AG04450 (cell line): ENCODE measurements around the gene PGAM1. TPM values are rescaled to one million over a fixed set of nuclear protein-coding genes. Genes with fewer than 3 reads are reported as not detected.
"Not testable (repeated sequence)": the region's sequence is repeated elsewhere in the genome, so short reads cannot be mapped to it uniquely, and the experiment has no call there.

ENCODE experiments used
- CTCF ChIA-PET: fragments of 300-600, 350-600 bp; formaldehyde crosslinking; extraction: SDS; loops from one replicate; lab custom pipeline; 2022; ENCODE audit warnings: antibody characterized with exemption, inconsistent platforms; lab: Charles Lee
- POLR2A ChIA-PET: fragments of 350-600 bp; formaldehyde crosslinking; extraction: SDS; loops from one replicate; lab custom pipeline; 2021; ENCODE audit warnings: antibody characterized with exemption, inconsistent platforms; lab: Yijun Ruan, JAX
- DNase-seq: peaks from one replicate; pipeline ENCODE4 v3.0.0-alpha.2; 2011; ENCODE audit warnings: low read depth, low spot score
- H3K27ac ChIP-seq: one replicate; pipeline ENCODE4 v1.5.1; 2012; ENCODE audit warnings: low read depth, low read length, control low read depth
- H3K27me3 ChIP-seq: one replicate; pipeline ENCODE4 v1.6.0; 2012; ENCODE audit warnings: low read length; ENCODE audit not compliant: control insufficient read depth, insufficient read depth
- H3K4me3 ChIP-seq: 2 replicates; pipeline ENCODE4 v1.5.1; 2011; ENCODE audit warnings: mild to moderate bottlenecking, low read depth, low read length, control low read depth
- H3K9me3 ChIP-seq: 2 replicates; pipeline ENCODE4 v1.5.1; 2012; ENCODE audit warnings: low read length; ENCODE audit not compliant: control insufficient read depth, insufficient read depth
- CTCF ChIP-seq: IDR thresholded peaks from 2 replicates; pipeline ENCODE4 v1.5.1; 2011; ENCODE audit warnings: low read depth, low read length, control low read depth, inconsistent platforms
- polyA plus RNA-seq: library from polyadenylated mRNA; depleted of rRNA; stranded (reverse); fragments of >200 nt; gene quantifications from 2 replicates; pipeline ENCODE4 v1.2.3, GENCODE V29; 2011

Gene PGAM1
- polyA plus RNA-seq, 1 experiment = 452 TPM

DNA sequence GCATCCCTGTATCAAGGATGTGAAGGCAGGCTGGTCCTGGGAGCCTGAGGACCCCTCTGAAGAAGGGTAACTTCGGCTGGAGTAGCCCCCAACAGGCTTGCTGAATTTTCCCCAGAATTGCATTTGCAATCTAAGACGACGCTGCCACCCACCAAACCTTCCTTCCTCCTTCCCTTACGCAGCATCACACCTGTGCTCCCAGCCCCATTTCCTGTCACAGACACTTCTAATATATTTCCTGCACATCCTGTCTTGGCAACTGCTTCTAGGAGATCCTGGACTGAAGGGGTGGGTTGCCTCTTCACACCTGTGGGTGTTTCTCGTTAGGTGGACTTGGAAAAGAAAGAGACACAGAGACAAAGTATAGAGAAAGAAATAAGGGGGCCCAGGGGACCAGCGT lies 9.4 kb upstream of the PGAM1 start:
- POLR2A ChIA-PET = no interaction called here

DNA sequence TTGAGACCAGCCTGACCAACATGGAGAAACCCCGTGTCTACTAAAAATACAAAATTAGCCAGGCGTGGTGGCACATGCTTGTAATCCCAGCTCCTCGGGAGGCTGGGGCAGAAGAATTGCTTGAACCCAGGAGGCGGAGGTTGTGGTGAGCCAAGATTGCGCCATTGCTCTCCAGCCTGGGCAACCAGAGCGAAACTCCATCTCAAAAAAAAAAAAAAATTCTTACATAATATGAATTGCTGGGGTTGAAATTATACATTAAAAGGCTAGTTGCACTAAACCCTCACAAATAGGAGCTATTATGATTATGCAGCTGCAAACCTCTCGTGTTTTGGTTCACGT lies 2.3 kb upstream of the PGAM1 start:
- H3K9me3 ChIP-seq, H3K27ac ChIP-seq, DNase-seq, H3K4me3 ChIP-seq, H3K27me3 ChIP-seq: not testable (repeated sequence)
- CTCF ChIA-PET = interaction anchor here (0.5 to 1.5 kb wide), 3 partner anchors 14 to 17 kb away, joined by 3 to 4 read pairs (median 3); no protein-coding TSS in a partner anchor
- POLR2A ChIA-PET = interaction anchor here (0.7 to 1.0 kb wide), 3 partner anchors 10 to 61 kb away, joined by 4 to 5 read pairs (median 5); no protein-coding TSS in a partner anchor

More for the DNA sequence above, 9.4 kb upstream of the PGAM1 start:
- Histone ChIP-seq H3K9me3 (no peaks in the 10 kb centered on the region), H3K27me3 (no peaks in the 10 kb centered on the region), H3K27ac (no peak overlapping the region), H3K4me3 (no peak overlapping the region)
- no peak for DNase-seq
- TF ChIP-seq CTCF = no peak
- CTCF ChIA-PET = interaction anchor here (0.7 to 1.0 kb wide), 2 partner anchors 10 to 218 kb away, joined by 3 read pairs; no protein-coding TSS in a partner anchor

DNA sequence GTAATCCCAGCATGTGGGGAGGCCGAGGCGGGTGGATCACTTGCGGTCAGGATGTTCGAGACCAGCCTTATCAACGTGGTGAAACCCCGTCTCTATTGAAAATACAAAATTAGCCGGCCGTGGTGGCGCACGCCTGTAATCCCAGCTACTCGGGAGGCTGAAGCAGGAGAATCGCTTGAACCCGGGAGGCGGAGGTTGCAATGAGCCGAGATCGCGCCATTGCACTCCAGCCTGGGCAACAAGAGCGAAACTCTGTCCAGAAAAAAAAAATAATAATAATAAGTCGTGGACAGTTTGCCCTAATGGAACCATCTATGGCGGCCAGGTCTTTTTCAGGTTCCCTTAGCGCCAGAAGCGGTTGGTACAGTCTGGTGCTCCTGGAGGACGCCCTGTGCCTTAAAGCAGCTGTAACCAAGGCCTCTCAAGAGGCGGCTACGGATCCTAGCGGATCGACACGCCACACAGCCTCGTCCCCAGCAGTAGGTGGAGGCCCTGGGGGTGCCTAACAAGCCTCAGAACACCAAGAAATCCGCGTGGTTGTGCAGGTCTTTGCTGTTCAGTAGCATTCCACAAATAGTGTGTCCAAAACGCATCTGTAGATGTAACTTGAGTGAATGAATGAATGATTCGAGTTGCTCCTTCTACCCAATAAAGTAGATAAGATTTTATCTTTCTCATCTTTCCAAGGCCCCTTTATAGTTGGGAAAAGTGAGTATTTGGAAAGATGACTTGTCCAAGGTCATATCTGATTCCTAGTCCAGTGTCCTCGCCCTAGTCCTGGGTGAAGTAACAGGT lies 982 bp downstream of the PGAM1 start:
- TF ChIP-seq CTCF = no peak
- Histone ChIP-seq H3K27me3 (no peaks in the 10 kb centered on the region), H3K27ac (peak overlapping the region; percentile 57), H3K9me3 (no peaks in the 10 kb centered on the region), H3K4me3 (peak overlapping the region; percentile 95)
- POLR2A ChIA-PET = no interaction called here
- no peak for DNase-seq
- CTCF ChIA-PET = no interaction called here

- Histone ChIP-seq H3K4me3 (peak overlapping the region; percentile 95), H3K9me3 (no peaks in the 10 kb centered on the region), H3K27ac (peak overlapping the region; percentile 57), H3K27me3 (no peaks in the 10 kb centered on the region)
- no peak for TF ChIP-seq CTCF
- ChIA-PET CTCF (no interaction called here), POLR2A (no interaction called here)
- no peak for DNase-seq
Observed at GRCh38 chr10:97427571-97428179, 1.7 kb downstream of the PGAM1 start.

DNA sequence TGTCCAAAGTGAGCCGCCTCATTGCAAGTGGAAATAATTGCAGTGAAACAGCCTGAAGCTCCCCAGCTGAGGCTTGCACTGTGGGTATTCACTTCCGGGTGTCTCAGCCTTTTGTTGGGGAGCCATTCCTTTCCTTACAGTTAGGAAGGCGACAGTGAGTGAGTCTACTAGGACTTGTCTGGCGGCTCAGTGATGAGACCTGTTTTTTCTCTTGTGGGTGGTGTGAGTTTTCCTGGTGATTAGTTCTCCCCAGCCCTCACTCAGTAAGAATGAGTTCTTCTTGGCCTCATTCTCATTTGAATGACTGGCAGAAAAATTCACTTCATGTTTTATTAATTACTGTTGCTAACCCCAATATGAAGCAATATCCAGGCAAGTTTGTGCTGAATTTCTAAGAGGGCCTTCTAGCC lies 2.6 kb downstream of the PGAM1 start:
- no peaks in the 10 kb centered on the region for H3K27me3 ChIP-seq
- H3K4me3 ChIP-seq = peak overlapping the region; percentile 95
- TF ChIP-seq CTCF = no peak
- no peak for DNase-seq
- CTCF ChIA-PET = no interaction called here
- H3K27ac ChIP-seq = no peak overlapping the region
- POLR2A ChIA-PET = interaction anchor here (0.7 kb wide), 1 partner anchor 214 kb away, joined by 8 read pairs; no protein-coding TSS in a partner anchor
- no peaks in the 10 kb centered on the region for H3K9me3 ChIP-seq
